Activated CD4-positive, alpha-beta T cell treated with anti-CD3 and anti-CD28 coated beads, Interleukin-2, amount 50 U/mL, for 48 hours (primary cell): ENCODE results near the gene FNBP1.

Experiments used
- DNase-seq, 2 experiments: peaks; one replicate each; pipeline ENCODE4 v3.0.0-alpha.2; 2020

Gene FNBP1

GRCh38 chr9:130042885-130043653 lies at the start of gene FNBP1:
Gene FNBP1 (minus strand): TSS chr9:130043189. CDS start chr9:130042975, 214 bp downstream.
- DNase-seq, result peak; percentile 80

- no peak for DNase-seq
Measured at GRCh38 chr9:130090915-130091314, 47.9 kb upstream of the FNBP1 start.

GRCh38 chr9:130089141-130089540 lies 46.2 kb upstream of the FNBP1 start:
- DNase-seq, result no peak

- DNase-seq, result no peak
Measured at GRCh38 chr9:130088051-130088450, 45.1 kb upstream of the FNBP1 start.

DNA sequence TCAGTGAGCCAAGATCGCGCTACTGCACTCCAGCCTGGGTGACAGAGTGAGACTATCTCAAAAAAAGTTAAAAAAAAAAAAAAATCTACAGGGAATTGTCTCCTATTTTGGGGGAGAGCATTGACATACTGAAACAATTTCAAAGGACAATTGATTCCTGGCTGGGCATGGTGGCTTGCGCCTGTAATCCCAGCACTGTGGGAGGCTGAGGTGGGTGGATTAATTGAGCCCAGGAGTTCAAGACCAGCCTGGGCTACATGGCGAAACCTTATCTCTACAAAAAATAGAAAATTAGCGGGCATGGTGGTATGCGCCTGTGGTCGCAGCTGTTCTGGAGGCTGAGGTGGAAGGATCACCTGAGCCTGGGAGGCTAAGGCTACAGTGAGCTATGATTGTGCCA lies 41.3 kb upstream of the FNBP1 start:
- DNase-seq, result no peak

DNA sequence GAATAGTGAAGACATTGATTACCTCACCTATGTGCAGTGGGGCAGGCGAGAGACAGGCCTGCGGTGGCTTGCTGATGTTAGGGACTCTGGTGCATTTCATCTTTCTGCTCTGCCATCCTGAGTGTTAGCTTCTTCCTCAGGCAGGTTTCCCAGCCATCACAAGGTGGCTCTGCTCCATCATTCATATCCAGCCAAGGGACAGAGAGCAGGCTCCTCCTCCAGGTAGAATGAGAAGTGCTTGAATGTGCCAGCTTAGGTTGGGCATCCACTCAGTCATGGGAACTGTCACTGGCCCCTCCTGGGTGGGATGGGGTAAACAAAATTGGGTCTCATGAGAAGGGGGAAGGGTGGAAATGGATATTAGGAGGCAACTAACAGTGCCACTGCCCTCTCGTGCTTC lies 35.6 kb upstream of the FNBP1 start:
- no peak for DNase-seq

GRCh38 chr9:130073373-130073772 lies 30.4 kb upstream of the FNBP1 start:
- no peak for DNase-seq

- DNase-seq, result peak in 1 of 2 experiments; percentile 15
Measured at GRCh38 chr9:130072515-130073235, 29.7 kb upstream of the FNBP1 start.

GRCh38 chr9:130069048-130069447 lies 26.1 kb upstream of the FNBP1 start:
- DNase-seq, result no peak

- no peak for DNase-seq
Measured at GRCh38 chr9:130064621-130065020, 21.6 kb upstream of the FNBP1 start.

DNA sequence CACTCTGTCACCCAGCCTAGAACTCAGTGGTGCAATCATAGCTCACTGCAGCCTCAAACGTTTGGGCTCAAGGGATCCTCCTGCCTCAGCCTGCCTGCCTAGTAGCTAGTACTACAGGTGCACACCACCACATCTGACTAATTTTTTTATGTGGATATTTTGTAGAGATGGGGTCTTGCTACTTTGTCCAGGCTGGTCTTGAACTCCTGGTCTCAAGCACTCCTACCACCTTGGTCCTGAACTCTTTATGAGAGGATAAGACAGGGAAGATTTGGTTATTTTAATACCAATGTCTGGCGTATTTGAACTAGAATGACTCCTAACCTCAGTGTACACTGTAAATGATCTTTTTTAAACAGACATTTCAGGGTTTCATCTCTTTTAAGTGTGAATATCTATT lies 19.8 kb upstream of the FNBP1 start:
- DNase-seq, result no peak

DNA sequence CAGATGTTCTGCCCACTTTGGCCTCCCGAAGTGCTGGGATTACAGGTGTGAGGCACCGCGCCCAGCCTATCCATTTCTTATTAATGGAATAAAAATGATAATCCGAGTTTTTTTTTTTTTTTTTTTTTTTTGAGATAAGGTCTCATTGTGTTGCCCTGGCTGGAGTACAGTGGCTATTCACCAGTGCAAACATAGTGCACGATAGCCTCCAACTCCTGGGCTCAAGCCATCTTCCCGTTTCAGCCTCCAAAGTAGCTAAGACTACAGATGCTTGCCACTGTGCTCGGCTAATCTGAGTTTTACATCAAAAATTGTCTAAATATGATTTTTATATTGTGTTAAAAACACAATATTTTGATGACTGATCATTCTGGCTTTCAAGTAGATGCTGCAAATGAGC lies 17.3 kb upstream of the FNBP1 start:
- no peak for DNase-seq

DNA sequence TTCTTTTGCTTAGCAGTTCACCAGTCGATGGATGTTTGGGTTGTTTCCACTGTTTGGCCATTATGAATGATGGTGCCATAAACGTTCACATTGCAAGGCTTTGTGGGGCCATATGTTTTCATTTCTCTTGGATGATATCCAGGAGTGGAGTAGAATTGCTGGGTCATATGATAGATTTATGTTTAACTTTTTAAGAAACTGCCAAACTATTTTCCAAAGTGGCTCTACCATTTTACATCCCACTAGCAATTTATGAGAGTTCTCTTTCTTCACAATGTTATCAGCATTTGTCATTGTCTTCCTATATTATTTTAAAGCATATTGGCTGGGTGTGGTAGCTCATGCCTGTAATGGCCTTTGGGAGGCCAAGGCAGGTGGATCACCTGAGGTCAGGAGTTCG lies 15.9 kb upstream of the FNBP1 start:
- DNase-seq, result no peak

GRCh38 chr9:130058154-130058553 lies 15.2 kb upstream of the FNBP1 start:
- DNase-seq, result no peak

DNA sequence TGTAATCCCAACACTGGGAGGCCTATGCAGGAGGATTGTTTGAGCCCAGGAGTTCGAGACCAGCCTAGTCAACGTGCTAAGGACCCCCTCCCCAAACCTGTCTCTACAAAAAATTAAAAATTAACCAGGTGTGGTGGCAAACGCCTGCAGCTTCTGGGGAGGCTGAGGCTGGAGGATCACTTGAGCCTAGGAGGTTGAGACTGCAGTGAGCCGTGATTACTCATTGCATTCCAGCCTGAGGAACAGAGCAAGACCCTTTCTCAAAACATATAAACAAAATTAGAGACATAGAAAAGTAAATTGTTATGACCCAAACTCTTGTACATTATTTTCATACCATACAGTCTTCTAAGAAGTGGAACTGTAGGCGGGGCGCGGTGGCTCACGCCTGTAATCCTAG lies 11.8 kb upstream of the FNBP1 start:
- no peak for DNase-seq

GRCh38 chr9:130054325-130054786 lies 11.4 kb upstream of the FNBP1 start:
- no peak for DNase-seq

GRCh38 chr9:130053504-130054324 lies 10.7 kb upstream of the FNBP1 start, which contains the start of gene GPR107:
Gene GPR107 (plus strand): TSS chr9:130053906. CDS start chr9:130053933, 27 bp downstream.
- peak; percentile 82 to 87 for DNase-seq

DNA sequence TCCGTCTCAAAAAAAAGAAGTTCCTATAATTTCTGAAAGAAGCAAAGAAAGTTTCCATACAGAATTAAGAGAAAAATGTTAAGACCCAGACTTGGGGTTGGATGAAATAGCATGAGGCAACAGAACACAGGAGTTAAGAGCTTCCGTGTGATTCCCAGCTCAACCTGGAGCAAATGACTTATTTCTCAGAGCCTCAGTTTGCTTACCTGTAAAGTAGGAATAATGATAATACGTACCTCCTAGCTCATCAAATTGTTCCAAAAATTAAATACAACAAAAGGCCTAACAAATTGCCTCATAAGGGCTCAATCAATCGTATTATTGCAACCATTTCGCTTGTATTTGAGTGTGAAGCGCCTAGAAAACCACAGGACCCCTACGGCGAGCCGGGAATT lies 10.1 kb upstream of the FNBP1 start:
- no peak for DNase-seq

DNA sequence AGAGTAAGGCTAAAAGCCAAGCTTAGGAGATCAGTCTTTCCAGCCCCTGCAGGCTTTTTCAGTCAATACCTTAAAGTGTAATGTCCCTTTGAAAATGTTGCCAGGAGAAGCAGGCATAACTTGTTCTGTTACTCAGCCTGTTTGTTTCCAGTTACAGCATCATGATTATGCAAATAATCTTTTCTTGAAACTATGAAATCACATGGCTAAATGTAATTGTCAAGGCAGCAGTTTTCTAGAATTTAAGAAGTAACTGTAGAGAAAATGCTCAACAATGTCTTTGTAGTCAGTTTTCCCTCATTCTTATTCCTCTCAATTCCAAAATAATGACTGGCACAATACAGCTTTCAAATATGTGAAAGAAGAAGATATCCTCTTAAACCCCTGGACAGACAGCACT lies 8.9 kb upstream of the FNBP1 start:
- DNase-seq, result no peak

GRCh38 chr9:130050462-130050861 lies 7.5 kb upstream of the FNBP1 start:
- DNase-seq, result no peak

DNA sequence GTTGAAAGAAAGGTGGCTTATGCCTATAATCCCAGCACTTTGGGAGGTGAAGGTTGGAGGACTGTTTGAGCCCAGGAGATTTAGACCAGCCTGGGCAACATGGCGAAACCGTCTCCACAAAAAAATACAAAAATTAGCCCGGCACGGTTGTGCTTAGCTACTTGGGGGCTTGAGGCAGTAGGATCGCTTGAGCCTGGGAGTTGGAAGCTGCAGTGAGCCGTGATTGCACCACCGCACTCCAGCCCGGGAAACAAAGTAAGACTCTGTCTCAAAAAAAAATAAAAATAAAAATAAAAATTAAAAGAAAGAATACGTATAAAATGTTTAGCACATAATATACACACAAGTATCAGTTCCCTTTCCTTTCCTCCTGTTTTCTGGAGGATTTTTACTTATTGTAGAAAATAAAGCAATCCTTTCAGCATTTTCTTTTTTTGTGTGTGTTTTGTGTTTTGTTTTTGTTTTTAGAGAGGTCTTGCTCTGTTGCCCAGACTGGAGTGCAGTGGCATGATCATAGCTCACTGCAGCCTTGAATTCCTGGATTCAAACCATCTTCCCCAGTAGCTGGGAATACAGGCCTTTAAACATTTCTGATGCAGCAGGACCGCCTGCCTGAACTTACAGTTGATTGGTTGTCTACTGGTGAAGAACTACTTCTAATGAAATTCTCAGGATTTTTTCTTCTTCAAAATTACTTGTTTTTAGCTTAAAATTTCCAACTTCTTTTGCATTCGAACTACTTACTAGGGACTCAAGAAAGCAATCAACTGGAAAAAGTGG lies 6.6 kb upstream of the FNBP1 start:
- no peak for DNase-seq

DNA sequence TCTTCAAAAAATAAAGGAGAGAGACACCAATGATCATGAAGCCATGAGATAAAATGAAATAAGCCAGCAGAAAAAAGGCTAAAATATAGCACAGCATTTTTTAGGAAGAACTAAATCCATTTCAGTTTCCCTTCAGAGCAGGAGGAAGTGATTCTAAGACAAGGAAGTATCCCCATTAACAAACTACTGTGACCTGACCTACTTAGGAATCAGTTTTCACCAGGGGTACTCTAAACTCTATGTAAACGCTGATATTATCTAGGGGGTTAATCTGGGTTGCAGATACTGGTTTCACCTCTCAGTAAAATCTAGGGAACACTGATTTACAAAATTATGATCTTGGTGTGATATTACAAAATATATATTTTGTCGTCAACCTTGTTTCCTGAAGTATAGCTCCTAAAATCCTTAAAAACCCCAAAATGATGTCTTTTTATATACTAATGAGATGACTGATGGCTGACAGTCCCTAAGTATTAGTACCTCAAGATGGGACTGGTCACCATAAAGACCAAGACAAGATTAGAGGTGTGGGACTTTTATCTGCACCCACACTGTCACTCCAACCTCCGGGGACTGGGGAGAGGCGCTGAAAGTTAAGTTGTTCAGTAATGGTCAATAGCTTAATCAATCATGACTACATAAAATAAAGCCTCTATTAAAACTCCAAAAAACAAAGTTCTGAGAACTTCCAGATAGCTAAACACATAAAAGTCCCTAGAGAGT lies 2.9 kb upstream of the FNBP1 start:
- DNase-seq, result no peak
